Measurements from ENCODE around the gene STAB2. TPM values are rescaled to one million over a fixed set of nuclear protein-coding genes. Genes with fewer than 3 reads are reported as not detected.
A peak's percentile ranks its signal among the peaks of the same experiment; 100 is the strongest.

The STAB2 gene
- total RNA-seq, 1 donor from 2014 or later: not detected

- no peaks in the 10 kb centered on the region for H3K27me3 Mint-ChIP-seq (ENCODE audit: low read depth)
- no peak for TF ChIP-seq CTCF (IDR thresholded peaks at IDR 0.05; ENCODE audit: unreplicated experiment)
- H3K4me1 Mint-ChIP-seq: no peaks in the 10 kb centered on the region
- H3K36me3 Mint-ChIP-seq: no peaks in the 10 kb centered on the region
- no peak for DNase-seq (ENCODE audit: low spot score in 2 of 2, unreplicated experiment in 2 of 2)
- no peak overlapping the region for H3K4me3 Mint-ChIP-seq
- no peak overlapping the region for H3K27ac Mint-ChIP-seq
- H3K9me3 Mint-ChIP-seq: no peaks in the 10 kb centered on the region
These were observed 182.3 kb downstream of the STAB2 start for GRCh38 chr12:103769240-103769945.

DNA sequence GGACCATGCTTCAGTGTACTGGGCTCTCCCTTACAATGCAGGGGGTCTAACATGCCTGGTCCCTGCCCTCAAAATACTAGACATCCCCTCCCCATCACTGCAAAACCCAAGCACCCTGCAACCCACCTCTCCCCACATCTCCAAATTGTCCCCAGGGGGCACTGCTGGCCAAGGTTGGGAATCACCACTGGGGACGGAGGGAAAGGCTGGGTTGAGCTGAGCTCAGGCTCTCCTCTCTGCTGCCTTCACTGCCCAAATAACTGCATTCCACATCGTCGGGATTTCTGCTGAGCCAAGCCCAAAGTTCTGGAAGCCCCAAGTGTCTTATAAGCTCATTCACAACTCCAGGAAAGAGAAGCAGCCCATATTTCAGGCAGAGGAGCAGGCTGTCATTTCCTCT is 184.4 kb downstream of the STAB2 start:
- Mint-ChIP-seq H3K27me3 (ENCODE audit: low read depth) (no peaks in the 10 kb centered on the region), H3K4me1 (no peaks in the 10 kb centered on the region), H3K27ac (no peak overlapping the region), H3K36me3 (peaks cover 2% of the 10 kb centered on the region), H3K9me3 (no peaks in the 10 kb centered on the region), H3K4me3 (no peak overlapping the region)
- peak in 1 of 2 experiments; percentile 58 for DNase-seq (ENCODE audit: low spot score in 2 of 2, unreplicated experiment in 2 of 2)
- TF ChIP-seq CTCF (IDR thresholded peaks at IDR 0.05; ENCODE audit: unreplicated experiment): no peak

GRCh38 chr12:103772367-103773108 is 185.5 kb downstream of the STAB2 start:
- no peak for TF ChIP-seq CTCF (IDR thresholded peaks at IDR 0.05; ENCODE audit: unreplicated experiment)
- no peaks in the 10 kb centered on the region for H3K9me3 Mint-ChIP-seq
- no peak for DNase-seq (ENCODE audit: low spot score in 2 of 2, unreplicated experiment in 2 of 2)
- no peaks in the 10 kb centered on the region for H3K27me3 Mint-ChIP-seq (ENCODE audit: low read depth)
- no peak overlapping the region for H3K27ac Mint-ChIP-seq
- peaks cover 6% of the 10 kb centered on the region for H3K36me3 Mint-ChIP-seq
- no peaks in the 10 kb centered on the region for H3K4me1 Mint-ChIP-seq
- H3K4me3 Mint-ChIP-seq: no peak overlapping the region

DNA sequence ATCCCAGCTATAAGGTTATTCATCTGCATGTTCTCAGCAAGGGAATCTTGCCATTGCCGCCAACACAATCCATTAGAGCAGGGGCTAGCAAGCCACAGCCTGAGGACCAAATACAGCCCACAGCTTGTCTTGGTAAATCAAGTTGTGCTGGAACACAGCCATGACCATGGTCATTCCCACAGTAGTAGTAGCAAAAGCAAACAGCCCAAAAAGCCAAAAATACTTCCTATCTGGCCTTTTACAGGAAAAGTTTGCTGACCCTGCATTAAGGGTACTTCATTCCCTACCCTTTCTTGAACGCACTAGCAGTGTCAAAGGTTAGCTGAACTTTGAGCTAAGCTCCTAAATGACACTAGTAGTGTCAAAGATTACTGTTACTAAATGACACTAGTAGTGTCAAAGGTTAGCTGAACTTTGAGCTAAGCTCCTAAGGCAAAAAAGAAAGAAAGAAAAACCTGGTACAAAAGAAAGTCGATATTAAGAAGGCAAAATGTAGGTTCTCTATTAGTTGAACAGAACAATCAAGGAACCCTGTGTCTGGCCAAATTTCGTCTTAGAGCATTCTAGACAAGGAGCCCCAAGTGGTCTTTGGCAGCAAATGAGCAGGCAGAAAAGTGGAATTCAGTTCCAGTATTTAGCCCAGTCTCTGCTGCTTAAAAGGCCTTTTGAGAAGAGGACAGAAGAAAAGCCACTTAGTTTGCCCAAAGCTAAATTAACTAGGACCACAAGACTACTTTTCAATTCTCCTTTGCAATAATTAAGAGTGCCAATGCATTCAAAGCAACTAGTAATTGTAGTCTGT is 186.2 kb downstream of the STAB2 start:
- H3K9me3 Mint-ChIP-seq: no peaks in the 10 kb centered on the region
- no peaks in the 10 kb centered on the region for H3K4me1 Mint-ChIP-seq
- H3K36me3 Mint-ChIP-seq: peaks cover 9% of the 10 kb centered on the region
- DNase-seq (ENCODE audit: low spot score in 2 of 2, unreplicated experiment in 2 of 2): no peak
- H3K4me3 Mint-ChIP-seq: no peak overlapping the region
- H3K27ac Mint-ChIP-seq: no peak overlapping the region
- no peaks in the 10 kb centered on the region for H3K27me3 Mint-ChIP-seq (ENCODE audit: low read depth)
- TF ChIP-seq CTCF (IDR thresholded peaks at IDR 0.05; ENCODE audit: unreplicated experiment): no peak

DNA sequence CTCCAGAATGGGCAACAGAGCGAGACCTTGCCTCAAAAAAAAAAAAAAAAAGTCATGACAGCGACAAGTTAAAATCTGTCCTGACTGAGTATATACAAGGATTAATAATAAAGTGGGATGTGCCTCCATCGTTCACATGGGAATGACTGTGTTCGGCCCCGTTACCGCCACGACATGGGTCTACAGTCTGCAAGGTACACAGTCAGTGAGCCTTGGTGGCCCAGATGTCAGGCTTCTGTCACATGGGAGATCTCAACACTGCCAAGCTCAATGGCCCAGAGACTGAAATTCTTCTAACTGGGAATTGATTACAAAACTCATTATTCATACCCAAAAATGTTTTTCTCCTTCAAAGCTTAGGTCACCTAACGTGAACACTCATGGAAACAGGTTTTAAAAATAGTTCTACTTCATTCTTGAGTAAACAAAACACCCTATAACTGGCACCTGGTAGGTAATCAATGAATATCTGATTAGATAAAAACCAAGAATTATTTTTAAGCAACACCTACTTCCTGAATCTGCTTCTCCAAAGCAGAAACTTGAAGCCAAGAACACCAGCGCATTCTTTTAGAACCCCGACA is 188.0 kb downstream of the STAB2 start:
- Mint-ChIP-seq H3K4me3 (no peak overlapping the region), H3K4me1 (peaks cover 7% of the 10 kb centered on the region), H3K9me3 (no peaks in the 10 kb centered on the region), H3K27me3 (ENCODE audit: low read depth) (no peaks in the 10 kb centered on the region), H3K36me3 (peaks cover 11% of the 10 kb centered on the region), H3K27ac (no peak overlapping the region)
- no peak for TF ChIP-seq CTCF (IDR thresholded peaks at IDR 0.05; ENCODE audit: unreplicated experiment)
- no peak for DNase-seq (ENCODE audit: low spot score in 2 of 2, unreplicated experiment in 2 of 2)

All from mesothelial cell of epicardium (in vitro differentiated cells).